ENCODE results near the gene TMEM63B.

TMEM63B gene

GRCh38 chr6:44145839-44146238 lies 18.5 kb downstream of the TMEM63B start:
- DNase-seq = no peak

GRCh38 chr6:44146685-44147084 lies 19.3 kb downstream of the TMEM63B start:
- DNase-seq = no peak

DNA sequence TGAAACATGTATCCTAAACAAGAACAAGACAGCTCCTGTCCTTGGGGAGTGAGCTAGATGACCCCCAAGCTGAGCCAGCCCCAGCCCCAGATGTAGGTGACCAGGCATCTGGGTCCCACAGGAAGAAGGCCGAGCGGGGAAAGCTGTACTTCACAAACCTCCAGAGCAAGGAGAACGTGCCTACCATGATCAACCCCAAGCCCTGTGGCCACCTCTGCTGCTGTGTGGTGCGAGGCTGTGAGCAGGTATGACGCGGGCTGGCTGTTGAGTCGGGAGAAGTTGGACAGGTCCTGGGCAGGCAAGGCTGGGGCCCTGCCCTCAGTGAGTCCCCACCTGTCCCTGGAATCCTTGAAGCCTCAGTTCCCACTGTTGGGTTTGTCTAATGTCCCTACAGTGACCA lies 19.9 kb downstream of the TMEM63B start:
- DNase-seq = no peak

DNA sequence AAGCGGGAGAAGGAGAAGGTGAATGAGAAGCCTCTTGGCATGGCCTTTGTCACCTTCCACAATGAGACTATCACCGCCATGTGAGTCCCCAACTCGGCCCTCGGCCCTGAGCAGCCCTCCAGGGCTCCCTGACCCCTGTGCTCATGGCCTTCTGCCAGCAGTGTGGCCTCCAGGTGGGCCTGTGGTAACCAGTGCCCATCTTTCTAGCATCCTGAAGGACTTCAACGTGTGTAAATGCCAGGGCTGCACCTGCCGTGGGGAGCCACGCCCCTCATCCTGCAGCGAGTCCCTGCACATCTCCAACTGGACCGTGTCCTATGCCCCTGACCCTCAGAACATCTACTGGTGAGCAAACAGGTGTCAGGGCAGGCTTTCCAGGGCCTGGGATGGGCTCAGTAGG lies 21.0 kb downstream of the TMEM63B start:
- DNase-seq = no peak

DNA sequence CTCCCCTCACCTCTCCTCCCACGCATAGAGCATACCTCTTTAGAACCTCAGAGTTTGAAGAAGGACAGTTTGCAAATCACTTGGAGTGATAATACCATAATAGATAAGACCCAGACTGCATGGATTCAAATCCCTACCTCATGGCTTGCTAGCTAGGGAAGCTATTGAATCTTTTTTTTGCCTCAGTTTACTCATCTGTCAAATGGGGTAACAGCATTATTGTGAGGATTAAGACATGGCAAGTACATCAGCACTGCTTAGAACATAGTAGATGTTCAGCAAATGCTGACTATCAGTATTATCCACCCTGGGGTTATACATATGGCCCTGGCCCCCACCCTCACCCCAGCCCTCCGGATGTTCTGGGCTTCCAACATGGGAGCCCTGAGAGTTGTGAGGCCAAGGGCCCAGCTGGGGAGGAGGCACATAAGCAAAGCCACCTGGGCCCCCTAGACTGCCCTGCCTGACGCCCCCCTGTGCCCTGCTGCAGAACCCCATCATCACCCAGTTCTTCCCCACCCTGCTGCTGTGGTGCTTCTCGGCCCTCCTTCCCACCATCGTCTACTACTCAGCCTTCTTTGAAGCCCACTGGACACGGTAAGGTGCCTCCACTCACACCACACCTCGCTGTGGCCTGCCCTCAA lies 22.1 kb downstream of the TMEM63B start:
- DNase-seq = no peak

DNA sequence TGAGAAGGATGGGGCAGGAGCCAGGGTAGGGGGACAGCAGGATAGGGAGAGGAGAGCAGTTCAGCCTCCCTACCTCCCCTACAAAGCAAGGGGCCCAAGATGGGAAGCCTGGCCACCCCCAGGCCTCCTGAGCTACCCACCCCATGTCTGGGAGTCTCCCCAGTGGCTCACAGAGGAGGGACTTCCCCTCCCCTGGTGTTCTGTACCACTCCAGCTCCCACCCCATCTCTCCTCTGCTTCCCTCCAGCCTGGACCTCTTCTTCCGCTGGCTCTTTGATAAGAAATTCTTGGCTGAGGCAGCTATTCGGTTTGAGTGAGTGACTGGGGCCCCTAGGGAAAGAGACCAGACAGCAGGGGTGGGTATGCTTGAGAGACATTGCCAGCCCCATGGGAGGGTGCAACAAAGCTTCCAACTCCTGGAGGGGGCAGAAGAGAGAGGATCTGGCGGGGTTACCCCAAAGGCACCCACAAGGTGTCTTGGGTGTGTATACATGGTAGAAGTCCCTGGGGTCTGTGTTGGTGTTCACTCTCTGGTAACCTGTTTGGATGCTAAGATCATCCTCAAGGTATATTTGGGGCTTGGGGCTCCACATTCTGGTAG lies 23.1 kb downstream of the TMEM63B start:
- DNase-seq = no peak

DNA sequence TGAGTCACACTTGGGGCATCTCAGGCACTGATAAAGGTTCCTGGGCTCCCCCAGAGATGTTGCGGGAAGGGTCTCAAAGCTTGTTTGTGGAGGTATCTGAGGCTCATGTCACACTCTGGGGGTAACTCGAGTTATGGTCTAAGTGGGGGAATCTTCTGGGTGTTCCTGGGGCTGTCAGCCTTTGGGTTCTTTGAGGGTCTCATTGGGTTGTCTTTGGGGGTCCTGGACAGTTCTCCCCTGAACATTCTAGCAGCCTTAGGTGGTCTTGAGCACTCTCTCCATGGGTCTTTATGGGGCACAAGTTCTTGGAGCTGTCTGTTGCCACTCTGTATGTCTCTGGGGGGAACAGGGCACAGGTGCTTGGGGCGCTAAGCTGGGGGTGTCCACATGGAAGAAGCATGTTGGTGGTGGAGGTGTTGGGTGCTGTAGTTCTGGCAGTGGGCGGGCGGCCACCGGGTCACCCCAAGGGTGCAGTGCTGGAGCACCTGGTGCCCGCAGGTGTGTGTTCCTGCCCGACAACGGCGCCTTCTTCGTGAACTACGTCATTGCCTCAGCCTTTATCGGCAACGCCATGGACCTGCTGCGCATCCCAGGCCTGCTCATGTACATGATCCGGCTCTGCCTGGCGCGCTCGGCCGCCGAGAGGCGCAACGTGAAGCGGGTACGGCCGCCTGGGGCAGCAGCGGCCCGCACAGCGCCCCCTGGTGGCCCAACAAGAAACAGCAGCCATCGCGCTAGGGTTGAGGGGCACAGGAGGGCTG lies 24.2 kb downstream of the TMEM63B start:
- DNase-seq = peak; percentile 75

GRCh38 chr6:44152109-44152461 lies 24.7 kb downstream of the TMEM63B start:
- DNase-seq = no peak

DNA sequence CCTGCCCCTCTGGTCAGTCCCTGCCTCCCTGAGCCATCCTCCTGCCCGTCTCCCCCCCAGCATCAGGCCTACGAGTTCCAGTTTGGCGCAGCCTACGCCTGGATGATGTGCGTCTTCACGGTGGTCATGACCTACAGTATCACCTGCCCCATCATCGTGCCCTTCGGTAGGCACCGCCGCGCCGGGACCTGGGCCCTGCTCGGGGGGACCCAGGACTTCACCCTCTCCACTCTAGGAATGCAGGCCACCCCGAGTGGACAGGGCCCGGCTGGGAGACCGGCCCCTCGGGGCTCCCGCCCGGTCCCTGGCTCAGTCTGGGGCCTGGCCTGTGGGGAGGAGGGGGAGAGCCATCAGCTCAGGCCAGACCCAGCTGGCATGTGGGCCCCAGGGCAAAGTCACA lies 25.2 kb downstream of the TMEM63B start:
- no peak for DNase-seq

- no peak for DNase-seq
These were observed 26.7 kb downstream of the TMEM63B start for GRCh38 chr6:44154067-44154466.

DNA sequence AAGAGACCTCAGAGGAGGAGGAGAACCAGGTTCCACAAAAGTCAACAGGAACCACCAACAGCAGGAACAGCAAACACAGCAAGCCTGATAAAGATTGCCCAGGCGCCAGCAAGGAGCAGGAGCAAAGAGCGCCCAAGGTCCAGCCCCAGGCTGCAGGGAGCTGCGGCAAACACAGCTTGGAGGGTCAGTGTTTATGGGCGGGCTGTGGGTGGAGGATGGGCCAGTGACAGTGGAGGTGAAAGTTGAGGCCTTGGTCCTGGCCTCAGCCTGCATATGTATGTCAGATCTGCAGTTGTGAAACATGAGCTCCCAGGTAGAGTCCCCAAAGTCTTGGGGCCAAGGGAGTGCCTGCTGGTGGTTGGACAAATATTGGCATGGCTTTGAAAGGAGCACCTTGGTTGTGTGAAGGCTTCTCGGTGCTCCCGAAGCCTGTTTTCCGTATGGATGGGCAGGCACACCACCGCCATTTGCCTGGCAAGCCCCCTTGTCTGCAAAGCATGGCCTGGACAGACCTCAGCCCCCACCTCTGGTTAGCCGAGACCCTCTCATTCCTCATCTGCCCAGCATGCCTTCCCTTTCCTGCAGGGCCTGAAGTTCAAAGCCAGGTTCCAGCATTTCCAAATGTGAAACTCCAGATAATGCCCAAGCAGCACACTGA lies 29.3 kb downstream of the TMEM63B start:
- DNase-seq = no peak

DNA sequence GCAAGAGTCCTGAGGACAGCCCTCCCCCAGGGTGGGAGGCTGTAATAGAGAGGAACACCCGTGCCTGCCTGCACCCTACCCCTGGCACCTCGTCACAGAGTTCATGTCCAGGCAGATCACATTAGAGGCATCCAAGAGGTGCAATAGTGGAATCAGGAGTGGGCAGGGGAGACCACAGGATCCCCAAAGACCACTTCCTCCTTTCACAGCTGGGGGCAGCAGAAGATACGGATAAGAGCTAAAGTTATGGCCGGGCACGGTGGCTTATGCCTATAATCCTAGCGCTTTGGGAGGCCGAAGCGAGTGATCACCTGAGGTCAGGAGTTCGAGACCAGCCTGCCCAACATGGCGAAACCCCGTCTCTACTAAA lies 29.8 kb downstream of the TMEM63B start:
- no peak for DNase-seq

- DNase-seq = no peak
These were observed 31.4 kb downstream of the TMEM63B start, which contains the start of gene CAPN11 for GRCh38 chr6:44158770-44159228. TSS of gene CAPN11 (plus strand) at chr6:44158820. CDS start at chr6:44158849, 29 bp downstream.

DNA sequence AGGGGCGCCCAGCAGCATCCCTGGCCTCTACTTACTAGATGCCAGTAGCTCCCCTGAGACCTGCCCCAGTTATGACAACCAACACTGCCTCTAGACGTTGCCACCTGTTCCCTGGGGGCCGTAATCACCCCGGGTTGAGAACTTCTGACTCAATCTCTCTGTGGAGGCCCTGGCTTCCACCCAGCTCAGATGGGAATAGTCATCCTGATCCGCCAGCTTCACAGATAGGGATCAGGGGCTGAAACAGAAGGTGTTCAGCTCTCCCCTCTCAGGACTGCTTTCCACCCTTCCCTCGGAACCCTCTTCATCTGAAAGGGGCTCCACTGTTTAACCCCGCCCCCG lies 34.6 kb downstream of the TMEM63B start:
- peak; percentile 39 for DNase-seq

DNA sequence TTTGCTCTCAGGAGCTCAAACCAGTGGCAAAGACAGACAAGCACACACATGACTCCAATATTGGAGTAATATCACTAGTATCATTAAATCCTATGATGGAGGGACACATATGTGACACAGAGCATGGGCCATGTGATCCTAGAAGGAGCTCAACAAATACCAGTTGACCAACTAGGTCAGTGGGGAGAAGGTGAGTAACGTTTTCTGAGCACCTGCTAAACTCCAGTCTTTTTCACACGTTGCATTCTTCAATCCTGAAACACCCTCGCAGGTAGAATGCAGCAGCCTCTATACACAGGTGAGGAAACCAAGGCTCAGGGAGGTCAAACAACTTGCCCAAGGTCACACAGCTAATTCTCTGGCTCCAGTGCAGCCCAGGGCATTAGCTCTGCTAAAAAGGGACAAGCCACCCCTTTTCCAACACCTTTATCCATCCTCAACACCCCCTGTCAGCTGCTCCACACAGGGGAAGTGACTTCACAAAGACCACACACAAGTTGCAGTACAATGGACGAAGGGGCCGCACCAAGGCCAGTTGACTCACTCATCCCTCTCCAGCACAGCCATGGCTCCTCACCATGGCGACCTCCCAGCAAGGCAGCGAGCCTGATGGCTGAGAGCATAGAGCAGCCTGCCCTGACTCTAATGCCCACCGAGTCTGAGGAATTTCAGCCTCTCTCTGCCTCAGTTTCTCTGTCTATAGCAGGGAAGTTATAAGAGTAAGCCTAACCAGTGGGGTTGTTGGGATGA lies 35.7 kb downstream of the TMEM63B start:
- DNase-seq = no peak

DNA sequence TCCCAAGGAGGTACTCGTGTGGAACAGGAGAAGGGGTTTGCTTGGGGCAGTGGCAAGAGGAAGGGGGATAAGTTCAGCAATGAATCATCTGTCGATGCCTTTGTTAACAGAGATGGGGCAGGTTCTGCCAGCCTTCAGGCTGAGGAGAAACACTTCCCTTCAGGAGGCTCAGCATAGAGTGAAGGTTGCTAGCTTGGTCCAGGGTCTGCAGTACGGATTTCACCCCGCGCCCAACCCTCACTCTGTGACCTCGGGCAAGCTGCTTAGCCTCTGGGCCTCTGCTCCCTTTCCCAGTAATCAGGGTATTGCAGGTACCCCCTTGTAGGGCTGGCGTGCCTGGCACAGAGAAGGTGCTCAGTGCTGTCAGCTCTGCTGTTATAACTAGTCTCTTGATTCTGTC lies 38.8 kb downstream of the TMEM63B start:
- DNase-seq = no peak

GRCh38 chr6:44166591-44167184 lies 39.3 kb downstream of the TMEM63B start:
- DNase-seq = no peak

GRCh38 chr6:44167567-44167966 lies 40.2 kb downstream of the TMEM63B start:
- no peak for DNase-seq

DNA sequence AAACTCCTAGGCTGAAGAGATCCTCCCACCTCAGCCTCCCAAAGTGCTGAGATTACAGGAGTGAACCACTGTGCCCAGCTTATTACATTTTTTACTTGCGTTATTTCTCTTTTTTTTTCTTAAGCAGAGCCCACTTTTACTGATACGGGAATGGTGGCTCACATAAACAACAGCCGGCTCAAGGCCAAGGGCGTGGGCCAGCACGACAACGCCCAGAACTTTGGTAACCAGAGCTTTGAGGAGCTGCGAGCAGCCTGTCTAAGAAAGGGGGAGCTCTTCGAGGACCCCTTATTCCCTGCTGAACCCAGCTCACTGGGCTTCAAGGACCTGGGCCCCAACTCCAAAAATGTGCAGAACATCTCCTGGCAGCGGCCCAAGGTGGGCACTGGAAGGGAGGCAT lies 41.8 kb downstream of the TMEM63B start:
- DNase-seq = no peak

DNA sequence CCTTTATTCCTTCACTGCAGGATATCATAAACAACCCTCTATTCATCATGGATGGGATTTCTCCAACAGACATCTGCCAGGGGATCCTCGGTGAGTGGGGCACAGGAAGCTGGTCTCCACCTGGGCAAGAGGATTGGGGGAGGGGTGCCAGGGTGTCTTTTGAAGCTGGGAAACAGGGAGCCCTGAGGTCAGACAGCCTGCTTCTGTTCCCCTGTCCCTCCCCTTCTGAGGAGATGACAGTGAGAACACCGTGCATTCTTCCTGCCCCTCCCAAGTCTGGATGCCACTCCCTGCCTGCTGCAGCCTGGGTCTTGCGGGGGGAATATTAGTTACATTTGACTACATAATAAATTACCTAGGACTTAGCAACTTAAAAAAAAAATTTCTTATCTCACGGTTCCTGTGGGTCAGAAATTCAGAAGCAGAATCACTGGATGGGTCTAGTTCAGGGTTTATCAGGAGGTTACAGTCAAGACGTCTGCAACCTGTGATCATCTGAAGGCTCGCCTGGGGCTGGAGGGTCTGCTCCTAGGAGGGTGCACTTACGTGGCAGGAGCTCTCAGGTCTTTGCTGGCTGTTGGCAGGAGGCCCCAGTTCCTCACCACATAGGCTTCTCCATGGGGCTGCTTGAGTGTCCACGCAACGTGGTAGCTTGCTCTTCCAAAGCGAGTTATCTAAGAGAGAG lies 42.7 kb downstream of the TMEM63B start:
- DNase-seq = no peak

DNA sequence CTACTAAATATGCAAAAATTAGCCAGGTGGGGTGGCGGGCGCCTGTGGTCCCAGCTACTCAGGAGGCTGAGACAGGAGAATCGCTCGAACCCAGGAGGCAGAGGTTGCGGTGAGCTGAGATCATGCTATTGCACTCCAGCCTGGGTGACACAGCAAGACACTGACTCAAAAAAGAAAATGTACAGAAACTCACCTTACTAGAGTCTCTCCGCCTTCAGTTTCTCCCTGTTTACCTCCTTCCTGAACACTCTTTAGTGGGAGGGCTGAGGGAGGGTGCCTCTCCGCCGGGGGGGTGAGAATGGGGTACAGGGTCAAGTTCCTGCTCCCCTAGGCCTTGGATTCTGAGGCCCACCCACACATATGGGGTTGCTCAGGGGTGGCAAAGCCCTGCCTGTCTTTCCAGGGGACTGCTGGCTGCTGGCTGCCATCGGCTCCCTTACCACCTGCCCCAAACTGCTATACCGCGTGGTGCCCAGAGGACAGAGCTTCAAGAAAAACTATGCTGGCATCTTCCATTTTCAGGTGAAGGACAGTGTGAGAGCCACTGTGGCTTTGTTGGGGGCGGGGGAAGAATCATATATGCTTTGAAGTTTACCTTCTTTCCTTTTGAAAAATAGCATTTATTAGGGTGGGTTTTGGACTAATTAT lies 44.7 kb downstream of the TMEM63B start:
- DNase-seq = no peak
